MM.1S (cell line): ENCODE results near the gene USP10.

Experiments
- DNase-seq: peaks from one replicate; pipeline ENCODE4 v3.0.0-alpha.2; 2015
- H2AFZ ChIP-seq: fragments of 300-600 bp; sonication (generic); 2 replicates; pipeline ENCODE4 v1.6.0; 2016; ENCODE audit warnings: antibody characterized with exemption, low read length
- H3F3A ChIP-seq: fragments of 300-600 bp; sonication (generic); 2 replicates; pipeline ENCODE4 v1.6.1; 2016; ENCODE audit warnings: mild to moderate bottlenecking, antibody characterized with exemption, low read length, moderate library complexity, mixed read lengths; ENCODE audit not compliant: insufficient read depth
- H3K27ac ChIP-seq: fragments of 300-600 bp; sonication (generic); 2 replicates; pipeline ENCODE4 v1.5.1; 2016; ENCODE audit warnings: mild to moderate bottlenecking, low read length
- H3K27me3 ChIP-seq: fragments of 300-600 bp; sonication (generic); replicated peaks from 2 replicates; pipeline ENCODE4 v1.6.0; 2016; ENCODE audit warnings: low read length; ENCODE audit not compliant: insufficient read depth
- H3K36me3 ChIP-seq: fragments of 300-600 bp; sonication (generic); replicated peaks from 2 replicates; pipeline ENCODE4 v1.6.1; 2016; ENCODE audit warnings: mild to moderate bottlenecking, low read length, mixed read lengths; ENCODE audit not compliant: insufficient read depth
- H3K4me1 ChIP-seq: fragments of 300-600 bp; sonication (generic); 2 replicates; pipeline ENCODE4 v1.6.1; 2016; ENCODE audit warnings: low read length, mixed read lengths
- H3K4me2 ChIP-seq: fragments of 300-600 bp; sonication (generic); 2 replicates; pipeline ENCODE4 v1.6.0; 2016; ENCODE audit warnings: low read depth, low read length
- H3K4me3 ChIP-seq: fragments of 300-600 bp; sonication (generic); 2 replicates; pipeline ENCODE4 v1.5.1; 2016; ENCODE audit warnings: low read length, mixed read lengths
- H3K79me2 ChIP-seq: fragments of 300-600 bp; sonication (generic); 2 replicates; pipeline ENCODE4 v1.6.1; 2016; ENCODE audit warnings: mixed run types, low read length, mixed read lengths
- H3K9ac ChIP-seq: fragments of 300-600 bp; sonication (generic); 2 replicates; pipeline ENCODE4 v1.6.1; 2016; ENCODE audit warnings: low read length, mixed read lengths
- H3K9me2 ChIP-seq: fragments of 300-600 bp; sonication (generic); replicated peaks from 2 replicates; pipeline ENCODE4 v1.6.1; 2016; ENCODE audit warnings: mild to moderate bottlenecking, low read length, mixed read lengths; ENCODE audit not compliant: insufficient read depth
- H3K9me3 ChIP-seq: fragments of 300-600 bp; sonication (generic); replicated peaks from 2 replicates; pipeline ENCODE4 v1.6.1; 2016; ENCODE audit warnings: mild to moderate bottlenecking, low read length, mixed read lengths; ENCODE audit not compliant: insufficient read depth
- H4K20me1 ChIP-seq: fragments of 300-600 bp; sonication (generic); 2 replicates; pipeline ENCODE4 v1.6.1; 2016; ENCODE audit warnings: mild to moderate bottlenecking, low read length, moderate library complexity, mixed read lengths; ENCODE audit not compliant: insufficient read depth
- EZH2 ChIP-seq: fragments of 300-600 bp; sonication (generic); optimal IDR thresholded peaks from 2 replicates; pipeline ENCODE3; 2017; ENCODE audit warnings: low read depth, mild to moderate bottlenecking, antibody characterized with exemption, low read length, mixed read lengths
- EZH2phosphoT487 ChIP-seq: fragments of 300-600 bp; sonication (generic); IDR thresholded peaks from 2 replicates; pipeline ENCODE4 v1.6.1; 2018; ENCODE audit warnings: antibody characterized with exemption, low read length
- TF ChIP-seq, protein P1 (sequence below): fragments of 300-600 bp; sonication (generic); IDR thresholded peaks from 2 replicates; pipeline ENCODE4 v1.5.1; 2016; ENCODE audit warnings: antibody characterized with exemption, low read length, mixed read lengths

Gene USP10

DNA sequence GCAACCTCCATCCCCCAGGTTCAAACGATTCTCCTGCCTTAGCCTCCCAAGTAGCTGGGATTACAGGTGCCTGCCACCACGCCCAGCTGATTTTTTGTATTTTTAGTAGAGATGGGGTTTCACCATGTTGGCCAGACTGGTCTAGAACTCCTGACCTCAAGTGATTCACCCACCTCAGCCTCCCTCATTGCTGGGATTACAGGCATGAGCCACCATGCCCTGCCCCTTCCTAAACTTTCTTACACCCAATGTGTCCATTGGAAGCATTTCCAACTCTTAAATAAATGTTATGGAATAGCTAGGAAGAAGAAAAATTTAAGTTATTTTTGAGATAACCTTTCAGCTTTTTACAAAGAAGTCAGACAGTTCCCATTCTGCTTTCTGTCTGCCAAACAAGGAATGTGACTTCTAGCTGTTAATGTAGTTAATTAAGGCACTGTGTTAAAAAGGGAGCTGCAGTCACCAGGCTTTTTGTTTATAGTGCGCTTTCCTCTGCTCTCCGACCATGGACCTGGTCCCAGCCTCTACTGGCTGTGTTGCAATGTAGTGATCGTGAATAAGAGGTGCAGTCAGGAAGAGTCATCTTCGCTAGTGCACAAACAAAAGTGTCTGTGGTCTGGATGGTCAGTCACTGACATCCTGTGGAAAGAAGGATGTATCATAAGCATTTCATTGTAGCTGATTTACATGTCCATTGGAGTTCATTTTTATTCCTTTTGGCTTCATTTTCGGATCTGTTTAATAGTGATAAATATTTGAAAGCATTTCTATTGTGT, 39.7 kb downstream of the USP10 start:
- Histone ChIP-seq H3K27ac (no peak overlapping the region), H3K36me3 (no peaks in the 10 kb centered on the region), H3K79me2 (peaks cover 35% of the 10 kb centered on the region), H2AFZ (no peak overlapping the region), H3K9me2 (no peaks in the 10 kb centered on the region), H3K9ac (no peak overlapping the region), H3K27me3 (no peaks in the 10 kb centered on the region), H3K4me1 (no peaks in the 10 kb centered on the region), H3K4me2 (no peak overlapping the region), H3K9me3 (no peaks in the 10 kb centered on the region), H3F3A (no peaks in the 10 kb centered on the region), H4K20me1 (no peaks in the 10 kb centered on the region; the same call in 1 of the 2 replicates), H3K4me3 (no peak overlapping the region)
- DNase-seq = no peak
- TF ChIP-seq EZH2 (no peak), EZH2phosphoT487 (no peak)
- TF ChIP-seq, protein P1, sequence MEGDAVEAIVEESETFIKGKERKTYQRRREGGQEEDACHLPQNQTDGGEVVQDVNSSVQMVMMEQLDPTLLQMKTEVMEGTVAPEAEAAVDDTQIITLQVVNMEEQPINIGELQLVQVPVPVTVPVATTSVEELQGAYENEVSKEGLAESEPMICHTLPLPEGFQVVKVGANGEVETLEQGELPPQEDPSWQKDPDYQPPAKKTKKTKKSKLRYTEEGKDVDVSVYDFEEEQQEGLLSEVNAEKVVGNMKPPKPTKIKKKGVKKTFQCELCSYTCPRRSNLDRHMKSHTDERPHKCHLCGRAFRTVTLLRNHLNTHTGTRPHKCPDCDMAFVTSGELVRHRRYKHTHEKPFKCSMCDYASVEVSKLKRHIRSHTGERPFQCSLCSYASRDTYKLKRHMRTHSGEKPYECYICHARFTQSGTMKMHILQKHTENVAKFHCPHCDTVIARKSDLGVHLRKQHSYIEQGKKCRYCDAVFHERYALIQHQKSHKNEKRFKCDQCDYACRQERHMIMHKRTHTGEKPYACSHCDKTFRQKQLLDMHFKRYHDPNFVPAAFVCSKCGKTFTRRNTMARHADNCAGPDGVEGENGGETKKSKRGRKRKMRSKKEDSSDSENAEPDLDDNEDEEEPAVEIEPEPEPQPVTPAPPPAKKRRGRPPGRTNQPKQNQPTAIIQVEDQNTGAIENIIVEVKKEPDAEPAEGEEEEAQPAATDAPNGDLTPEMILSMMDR = no peak

DNA sequence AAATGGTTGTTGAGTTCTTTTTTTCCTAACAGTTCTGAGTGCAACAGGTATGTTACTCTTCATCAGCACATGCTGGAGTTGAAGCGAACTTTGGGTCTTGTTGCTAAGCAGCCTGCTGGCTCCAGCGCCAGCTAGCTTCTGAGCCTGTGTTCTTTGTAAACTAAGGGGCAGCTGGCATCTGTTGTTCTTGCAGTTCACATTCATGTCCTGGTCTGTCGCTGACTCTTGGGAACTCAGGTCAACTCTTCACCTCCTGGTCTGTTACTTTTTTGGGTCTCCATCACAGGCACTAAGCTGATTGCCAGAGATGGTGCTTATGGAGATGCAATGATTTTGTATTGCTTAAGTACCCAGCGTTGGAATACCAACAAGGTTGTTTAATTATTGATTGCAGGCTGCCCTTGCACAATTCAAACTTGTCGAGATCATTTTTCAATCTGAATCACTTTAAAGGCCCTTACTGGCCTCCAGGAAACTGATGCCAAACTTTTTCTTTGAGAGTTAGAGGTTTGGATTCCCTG, 40.9 kb downstream of the USP10 start:
- peaks cover 35% of the 10 kb centered on the region for H3K79me2 ChIP-seq
- H3K4me1 ChIP-seq = no peaks in the 10 kb centered on the region
- H3K9ac ChIP-seq = no peak overlapping the region
- no peak overlapping the region for H2AFZ ChIP-seq
- no peak for TF ChIP-seq EZH2phosphoT487
- no peak for TF ChIP-seq EZH2
- TF ChIP-seq, protein P1 = no peak
- no peaks in the 10 kb centered on the region for H3K36me3 ChIP-seq
- no peaks in the 10 kb centered on the region for H3K27me3 ChIP-seq
- no peaks in the 10 kb centered on the region; the same call in 1 of the 2 replicates for H4K20me1 ChIP-seq
- no peak overlapping the region for H3K4me3 ChIP-seq
- H3K4me2 ChIP-seq = no peak overlapping the region
- H3K27ac ChIP-seq = no peak overlapping the region
- H3F3A ChIP-seq = no peaks in the 10 kb centered on the region
- H3K9me3 ChIP-seq = no peaks in the 10 kb centered on the region
- H3K9me2 ChIP-seq = no peaks in the 10 kb centered on the region
- no peak for DNase-seq

DNA sequence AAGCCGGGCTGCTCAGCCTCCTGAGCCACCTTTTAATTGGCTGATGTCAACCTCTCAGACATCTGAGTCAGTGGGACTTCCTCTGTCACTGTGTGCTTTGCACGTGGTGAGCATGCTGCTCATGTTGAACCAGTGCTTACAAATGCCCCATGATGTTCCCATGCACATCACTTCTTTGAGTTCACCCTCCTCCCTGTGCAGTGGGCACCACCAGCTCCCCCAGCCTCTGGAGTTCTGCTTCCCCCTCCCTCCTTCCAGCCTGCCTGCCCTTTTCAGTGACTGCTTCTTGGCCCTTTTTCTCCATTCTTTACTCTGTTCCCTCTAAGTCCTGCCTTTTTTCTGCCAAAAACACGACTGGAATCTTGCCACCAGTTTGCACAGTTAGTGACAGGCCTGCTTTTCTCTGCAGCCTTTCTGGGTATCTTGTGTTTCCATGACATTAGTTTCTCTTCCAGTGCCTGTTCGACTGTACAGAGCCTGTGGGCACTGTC, 41.6 kb downstream of the USP10 start:
- DNase-seq = no peak
- no peak overlapping the region for H3K4me2 ChIP-seq
- H3K9me2 ChIP-seq = no peaks in the 10 kb centered on the region
- no peak overlapping the region for H3K27ac ChIP-seq
- H3K36me3 ChIP-seq = no peaks in the 10 kb centered on the region
- no peaks in the 10 kb centered on the region for H3K27me3 ChIP-seq
- H3K4me3 ChIP-seq = no peak overlapping the region
- TF ChIP-seq, protein P1 = no peak
- no peak for TF ChIP-seq EZH2phosphoT487
- no peak for TF ChIP-seq EZH2
- H3K79me2 ChIP-seq = peaks cover 35% of the 10 kb centered on the region
- no peak overlapping the region for H3K9ac ChIP-seq
- H3K4me1 ChIP-seq = no peaks in the 10 kb centered on the region
- H3F3A ChIP-seq = no peaks in the 10 kb centered on the region
- H2AFZ ChIP-seq = no peak overlapping the region
- no peaks in the 10 kb centered on the region for H3K9me3 ChIP-seq
- H4K20me1 ChIP-seq = no peaks in the 10 kb centered on the region; the same call in 1 of the 2 replicates
